GM12892 (cell line): ENCODE data around the gene KRTAP8-1.

Experiments
- POLR2A ChIP-seq: IDR thresholded peaks from 2 replicates; pipeline ENCODE4 v1.6.1; 2011; ENCODE audit warnings: low read depth, low read length, control low read depth
- POLR2AphosphoS5 ChIP-seq: IDR thresholded peaks from 2 replicates; pipeline ENCODE4 v1.6.1; 2011; ENCODE audit warnings: low read depth, low read length, control low read depth
- TAF1 ChIP-seq: IDR thresholded peaks from 2 replicates; pipeline ENCODE4 v1.6.1; 2011; ENCODE audit warnings: low read depth, mild to moderate bottlenecking, control low read depth, low read length, borderline replicate concordance

GRCh38 chr21:30847627-30848500, 34.8 kb upstream of the KRTAP8-1 start:
- TF ChIP-seq POLR2AphosphoS5: no peak
- TF ChIP-seq POLR2A: no peak
- TF ChIP-seq TAF1: no peak
